Measurements from ENCODE around the gene IREB2. TPM values are rescaled to one million over a fixed set of nuclear protein-coding genes. Genes with fewer than 3 reads are reported as not detected.

The IREB2 gene
- total and polyA plus RNA-seq, 4 donors: 9.8 to 71.5 (median 38.4) TPM

- WGBS, 2 donors: 61 to 79% methylated on average over 7 of the region's 7 CpGs
- Histone ChIP-seq H3K27me3 (ENCODE audit: control insufficient read depth in 3 of 3, insufficient read depth in 3 of 3, low read length in 2 of 3) (peaks cover 0 to 8% (median 3%) of the 10 kb centered on the region in 3 donors), H3K4me3 (no peak overlapping the region), H3K4me1 (ENCODE audit: control insufficient read depth in 5 of 5, insufficient read depth in 5 of 5, low read length in 5 of 5) (peaks cover 0 to 23% (median 3%) of the 10 kb centered on the region in 5 donors), H3K9ac (ENCODE audit: insufficient read depth in 1 of 2, low read length in 2 of 2) (no peak overlapping the region), H3K9me3 (ENCODE audit: control insufficient read depth in 4 of 4, insufficient read depth in 3 of 4, low read length in 3 of 4) (no peaks in the 10 kb centered on the region), H3K27ac (ENCODE audit: low read depth in 1 of 2, low read length in 1 of 2) (no peak overlapping the region), H3K36me3 (ENCODE audit: control insufficient read depth in 4 of 4, insufficient read depth in 4 of 4, low read length in 4 of 4) (no peaks in the 10 kb centered on the region)
- DNase-seq (peak; percentile 63 to 80 (median 72)), ATAC-seq (ENCODE audit: insufficient read depth, low FRiP score) (no peak)
- TF ChIP-seq, protein P1, sequence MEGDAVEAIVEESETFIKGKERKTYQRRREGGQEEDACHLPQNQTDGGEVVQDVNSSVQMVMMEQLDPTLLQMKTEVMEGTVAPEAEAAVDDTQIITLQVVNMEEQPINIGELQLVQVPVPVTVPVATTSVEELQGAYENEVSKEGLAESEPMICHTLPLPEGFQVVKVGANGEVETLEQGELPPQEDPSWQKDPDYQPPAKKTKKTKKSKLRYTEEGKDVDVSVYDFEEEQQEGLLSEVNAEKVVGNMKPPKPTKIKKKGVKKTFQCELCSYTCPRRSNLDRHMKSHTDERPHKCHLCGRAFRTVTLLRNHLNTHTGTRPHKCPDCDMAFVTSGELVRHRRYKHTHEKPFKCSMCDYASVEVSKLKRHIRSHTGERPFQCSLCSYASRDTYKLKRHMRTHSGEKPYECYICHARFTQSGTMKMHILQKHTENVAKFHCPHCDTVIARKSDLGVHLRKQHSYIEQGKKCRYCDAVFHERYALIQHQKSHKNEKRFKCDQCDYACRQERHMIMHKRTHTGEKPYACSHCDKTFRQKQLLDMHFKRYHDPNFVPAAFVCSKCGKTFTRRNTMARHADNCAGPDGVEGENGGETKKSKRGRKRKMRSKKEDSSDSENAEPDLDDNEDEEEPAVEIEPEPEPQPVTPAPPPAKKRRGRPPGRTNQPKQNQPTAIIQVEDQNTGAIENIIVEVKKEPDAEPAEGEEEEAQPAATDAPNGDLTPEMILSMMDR (IDR thresholded peaks at IDR 0.05; ENCODE audit: control extremely low read depth, extremely low read depth): no peak
Measured at GRCh38 chr15:78389322-78389721, 48.7 kb upstream of the IREB2 start.

- H3K27me3 ChIP-seq (ENCODE audit: control insufficient read depth in 3 of 3, insufficient read depth in 3 of 3, low read length in 2 of 3): peaks cover 0 to 8% (median 0%) of the 10 kb centered on the region in 3 donors
- DNase-seq (peak in 1 of 3 donors; percentile 7), ATAC-seq (ENCODE audit: insufficient read depth, low FRiP score) (no peak)
- TF ChIP-seq, protein P1 (IDR thresholded peaks at IDR 0.05; ENCODE audit: control extremely low read depth, extremely low read depth): no peak
- no peaks in the 10 kb centered on the region for H3K9me3 ChIP-seq (ENCODE audit: control insufficient read depth in 4 of 4, insufficient read depth in 3 of 4, low read length in 3 of 4)
- H3K36me3 ChIP-seq (ENCODE audit: control insufficient read depth in 4 of 4, insufficient read depth in 4 of 4, low read length in 4 of 4): no peaks in the 10 kb centered on the region
- WGBS, 2 donors: 93 to 98% methylated on average over 2 of the region's 2 CpGs
- H3K4me1 ChIP-seq (ENCODE audit: control insufficient read depth in 5 of 5, insufficient read depth in 5 of 5, low read length in 5 of 5): peaks cover 0 to 23% (median 3%) of the 10 kb centered on the region in 5 donors
- H3K27ac ChIP-seq (ENCODE audit: low read depth in 1 of 2, low read length in 1 of 2): no peak overlapping the region
- H3K4me3 ChIP-seq: no peak overlapping the region
- no peak overlapping the region for H3K9ac ChIP-seq (ENCODE audit: insufficient read depth in 1 of 2, low read length in 2 of 2)
Measured at GRCh38 chr15:78389738-78390137, 48.3 kb upstream of the IREB2 start.

DNA sequence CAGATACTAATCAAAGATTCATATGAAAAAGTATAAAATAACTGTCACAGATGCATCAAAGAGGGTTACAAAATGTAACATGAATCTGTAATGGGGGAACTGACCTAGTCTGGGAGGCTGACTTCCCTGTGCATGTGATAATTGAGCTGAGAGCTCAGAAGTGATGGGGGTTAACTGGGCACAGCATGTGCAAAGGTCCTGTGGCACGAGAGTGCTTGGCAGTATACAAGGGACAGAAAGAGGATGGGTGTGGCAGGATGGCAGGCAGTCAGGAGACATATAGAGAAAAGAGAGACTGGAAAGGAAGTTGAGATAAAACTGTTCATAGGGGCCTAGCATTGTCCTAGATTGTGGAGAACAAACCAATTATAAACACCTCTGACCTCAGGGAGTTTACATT, 47.8 kb upstream of the IREB2 start:
- H3K9me3 ChIP-seq (ENCODE audit: control insufficient read depth in 4 of 4, insufficient read depth in 3 of 4, low read length in 3 of 4): no peaks in the 10 kb centered on the region
- H3K36me3 ChIP-seq (ENCODE audit: control insufficient read depth in 4 of 4, insufficient read depth in 4 of 4, low read length in 4 of 4): no peaks in the 10 kb centered on the region
- H3K4me3 ChIP-seq: no peak overlapping the region
- TF ChIP-seq, protein P1 (IDR thresholded peaks at IDR 0.05; ENCODE audit: control extremely low read depth, extremely low read depth): no peak
- ATAC-seq (ENCODE audit: insufficient read depth, low FRiP score) (no peak), DNase-seq (no peak)
- no peak overlapping the region for H3K9ac ChIP-seq (ENCODE audit: insufficient read depth in 1 of 2, low read length in 2 of 2)
- no peak overlapping the region for H3K27ac ChIP-seq (ENCODE audit: low read depth in 1 of 2, low read length in 1 of 2)
- 81 to 86% methylated on average over 1 of the region's 1 CpG for WGBS, 2 donors
- H3K4me1 ChIP-seq (ENCODE audit: control insufficient read depth in 5 of 5, insufficient read depth in 5 of 5, low read length in 5 of 5): peaks cover 0 to 23% (median 3%) of the 10 kb centered on the region in 5 donors
- peaks cover 0 to 8% (median 0%) of the 10 kb centered on the region in 3 donors for H3K27me3 ChIP-seq (ENCODE audit: control insufficient read depth in 3 of 3, insufficient read depth in 3 of 3, low read length in 2 of 3)

DNA sequence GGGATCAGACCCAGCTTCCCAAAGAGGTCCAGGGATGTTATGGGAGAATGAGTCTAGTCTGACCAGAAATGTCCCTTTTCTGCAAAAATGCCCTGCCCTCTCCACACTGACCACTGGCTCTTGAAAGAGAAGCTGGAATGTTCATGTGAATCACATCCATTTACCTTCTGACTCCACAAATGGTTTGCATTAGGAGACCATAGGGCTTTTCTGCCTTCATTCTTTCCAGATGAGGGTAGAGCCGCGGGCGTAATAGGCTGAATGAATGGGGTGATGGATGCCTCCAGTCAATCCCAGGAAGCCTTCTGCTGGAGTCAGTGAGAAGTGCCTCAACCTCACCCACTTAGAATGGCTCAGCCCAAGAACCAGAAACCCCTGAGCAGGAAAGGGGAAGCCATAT, 47.2 kb upstream of the IREB2 start:
- 81 to 84% methylated on average over 3 of the region's 3 CpGs for WGBS, 2 donors
- no peak for DNase-seq
- Histone ChIP-seq H3K9ac (ENCODE audit: insufficient read depth in 1 of 2, low read length in 2 of 2) (no peak overlapping the region), H3K4me1 (ENCODE audit: control insufficient read depth in 5 of 5, insufficient read depth in 5 of 5, low read length in 5 of 5) (peaks cover 0 to 23% (median 3%) of the 10 kb centered on the region in 5 donors), H3K27ac (ENCODE audit: low read depth in 1 of 2, low read length in 1 of 2) (no peak overlapping the region), H3K36me3 (ENCODE audit: control insufficient read depth in 4 of 4, insufficient read depth in 4 of 4, low read length in 4 of 4) (no peaks in the 10 kb centered on the region), H3K27me3 (ENCODE audit: control insufficient read depth in 3 of 3, insufficient read depth in 3 of 3, low read length in 2 of 3) (peaks cover 0 to 6% (median 0%) of the 10 kb centered on the region in 3 donors), H3K9me3 (ENCODE audit: control insufficient read depth in 4 of 4, insufficient read depth in 3 of 4, low read length in 3 of 4) (no peaks in the 10 kb centered on the region), H3K4me3 (no peak overlapping the region)
- no peak for ATAC-seq (ENCODE audit: insufficient read depth, low FRiP score)
- TF ChIP-seq, protein P1 (IDR thresholded peaks at IDR 0.05; ENCODE audit: control extremely low read depth, extremely low read depth): no peak
